OCI-LY7 (cell line): ENCODE results near the gene MRPL20.

Source experiments
- CTCF ChIP-seq: fragments of 200-600 bp; sonication (generic); conservative IDR thresholded peaks from 2 replicates; pipeline ENCODE4 v1.5.1; 2014; ENCODE audit warnings: mild to moderate bottlenecking, antibody characterized with exemption, low read length, moderate library complexity, mixed read lengths
- EZH2phosphoT487 ChIP-seq: fragments of 200-600 bp; sonication (generic); IDR thresholded peaks from 2 replicates; pipeline ENCODE4 v1.6.1; 2018; ENCODE audit warnings: low read depth, borderline replicate concordance, mild to moderate bottlenecking, mixed run types, antibody characterized with exemption, low read length, moderate library complexity, mixed read lengths

GRCh38 chr1:1451696-1452364 lies 44.7 kb upstream of the MRPL20 start:
- no peak for TF ChIP-seq CTCF
- TF ChIP-seq EZH2phosphoT487: no peak
